Activated B cell treated with CpG ODN at 0.5 μM for 24 hours (primary cell): ENCODE results near the gene PCYT1B. TPM values are rescaled to one million over a fixed set of nuclear protein-coding genes. Genes with fewer than 3 reads are reported as not detected.
"Not testable (repeated sequence)": the region's sequence is repeated elsewhere in the genome, so short reads cannot be mapped to it uniquely, and the experiment has no call there.

Source experiments
- ATAC-seq: fragments of 200-7000 bp; cut with Tn5 transposase; one replicate; pipeline ENCODE4 v1.10.0; 2021; ENCODE audit warnings: low read depth, mild to moderate bottlenecking, moderate library complexity
- CTCF ChIA-PET: fragments of 350-600 bp; sonication (Branson Sonifier 250); formaldehyde crosslinking; loops from one replicate; lab custom pipeline; 2021; ENCODE audit warnings: antibody characterized with exemption; lab: Charles Lee
- POLR2A ChIA-PET: fragments of 350-600 bp; sonication (Branson Sonifier 250); formaldehyde crosslinking; loops from one replicate; lab custom pipeline; 2021; ENCODE audit warnings: antibody characterized with exemption; lab: Charles Lee
- DNase-seq: peaks from one replicate; pipeline ENCODE4 v3.0.0; 2022
- H3K27ac Mint-ChIP-seq: one replicate; pipeline ENCODE4 v1.8.0; 2020; ENCODE audit warnings: mixed read lengths
- H3K27me3 Mint-ChIP-seq: one replicate; pipeline ENCODE4 v1.8.0; 2021; ENCODE audit warnings: mixed read lengths
- H3K36me3 Mint-ChIP-seq: one replicate; pipeline ENCODE4 v1.8.0; 2021; ENCODE audit warnings: low read depth, mixed read lengths
- H3K4me1 Mint-ChIP-seq: one replicate; pipeline ENCODE4 v1.8.0; 2021; ENCODE audit warnings: mixed read lengths
- H3K4me3 Mint-ChIP-seq: one replicate; pipeline ENCODE4 v1.8.0; 2020; ENCODE audit warnings: mild to moderate bottlenecking, mixed read lengths
- H3K9me3 Mint-ChIP-seq: one replicate; pipeline ENCODE4 v1.8.0; 2020; ENCODE audit warnings: mixed read lengths
- CTCF ChIP-seq: fragments of 200-600 bp; IDR thresholded peaks from one replicate; pipeline ENCODE4 v1.8.0; 2022; ENCODE audit warnings: antibody characterized with exemption, mild to moderate bottlenecking
- intact Hi-C: fragments of 100-400 bp; cut with micrococcal nuclease; formaldehyde crosslinking; loops from one replicate; pipeline ENCODE4 v1.15.1; 2024
- total RNA-seq: library from RNA; stranded (reverse); gene quantifications from 2 replicates; pipeline ENCODE4 v1.2.3, GENCODE V29; 2022

Gene PCYT1B
- total RNA-seq, 1 donor from 2014 or later: not detected

GRCh38 chrX:24658421-24658820 lies 11.3 kb upstream of the PCYT1B start:
- CTCF ChIA-PET: no interaction called here
- no peak for ATAC-seq
- no peak for TF ChIP-seq CTCF

GRCh38 chrX:24657671-24658386 lies 10.7 kb upstream of the PCYT1B start:
- ChIA-PET POLR2A (no interaction called here), CTCF (no interaction called here)
- Mint-ChIP-seq H3K4me3 (no peak overlapping the region), H3K27me3 (no peaks in the 10 kb centered on the region), H3K4me1 (no peaks in the 10 kb centered on the region), H3K36me3 (no peaks in the 10 kb centered on the region), H3K9me3 (no peaks in the 10 kb centered on the region), H3K27ac (no peak overlapping the region)
- intact Hi-C loops: no loop called here
- ATAC-seq (no peak), DNase-seq (no peak)
- TF ChIP-seq CTCF: no peak

More at GRCh38 chrX:24658421-24658820, 11.3 kb upstream of the PCYT1B start:
- POLR2A ChIA-PET: no interaction called here
- Mint-ChIP-seq H3K27me3 (no peaks in the 10 kb centered on the region), H3K27ac (no peak overlapping the region), H3K4me1 (no peaks in the 10 kb centered on the region), H3K4me3 (no peak overlapping the region), H3K9me3 (no peaks in the 10 kb centered on the region), H3K36me3 (no peaks in the 10 kb centered on the region)
- intact Hi-C loops: no loop called here
- no peak for DNase-seq

- ATAC-seq, CTCF ChIA-PET, intact Hi-C loops, H3K27me3 Mint-ChIP-seq, H3K4me1 Mint-ChIP-seq, H3K9me3 Mint-ChIP-seq, DNase-seq, H3K4me3 Mint-ChIP-seq, H3K36me3 Mint-ChIP-seq, H3K27ac Mint-ChIP-seq: not testable (repeated sequence)
- POLR2A ChIA-PET: interaction anchor here (0.7 kb wide), 1 partner anchor 75 kb away, joined by 6 read pairs; no protein-coding TSS in a partner anchor
Observed at GRCh38 chrX:24655679-24656078, 8.5 kb upstream of the PCYT1B start.

- no peak for DNase-seq
- TF ChIP-seq CTCF: no peak
- Mint-ChIP-seq H3K27me3 (peaks cover 12% of the 10 kb centered on the region), H3K4me1 (peaks cover 12% of the 10 kb centered on the region), H3K36me3 (no peaks in the 10 kb centered on the region), H3K9me3 (no peaks in the 10 kb centered on the region), H3K4me3 (no peak overlapping the region), H3K27ac (no peak overlapping the region)
- ATAC-seq: no peak
- POLR2A ChIA-PET: no interaction called here
- CTCF ChIA-PET: no interaction called here
- intact Hi-C loops: no loop called here
Observed at GRCh38 chrX:24651783-24652182, 4.6 kb upstream of the PCYT1B start.

GRCh38 chrX:24648495-24648894 lies 1.3 kb upstream of the PCYT1B start:
- POLR2A ChIA-PET: no interaction called here
- intact Hi-C loops: no loop called here
- no peak for TF ChIP-seq CTCF
- H3K27me3 Mint-ChIP-seq: peaks cover 16% of the 10 kb centered on the region
- H3K9me3 Mint-ChIP-seq: no peaks in the 10 kb centered on the region
- no peaks in the 10 kb centered on the region for H3K36me3 Mint-ChIP-seq
- no peak overlapping the region for H3K27ac Mint-ChIP-seq
- no peak overlapping the region for H3K4me3 Mint-ChIP-seq
- ATAC-seq (no peak), DNase-seq (no peak)
- H3K4me1 Mint-ChIP-seq: peaks cover 20% of the 10 kb centered on the region
- CTCF ChIA-PET: no interaction called here
